Measurements from ENCODE around the gene ANO2. TPM values are rescaled to one million over a fixed set of nuclear protein-coding genes. Genes with fewer than 3 reads are reported as not detected.
"Not testable (repeated sequence)": the region's sequence is repeated elsewhere in the genome, so short reads cannot be mapped to it uniquely, and the experiment has no call there.

The ANO2 gene
- total and polyA plus RNA-seq, 4 donors = 0.03 to 0.25 (median 0.15) TPM

DNA sequence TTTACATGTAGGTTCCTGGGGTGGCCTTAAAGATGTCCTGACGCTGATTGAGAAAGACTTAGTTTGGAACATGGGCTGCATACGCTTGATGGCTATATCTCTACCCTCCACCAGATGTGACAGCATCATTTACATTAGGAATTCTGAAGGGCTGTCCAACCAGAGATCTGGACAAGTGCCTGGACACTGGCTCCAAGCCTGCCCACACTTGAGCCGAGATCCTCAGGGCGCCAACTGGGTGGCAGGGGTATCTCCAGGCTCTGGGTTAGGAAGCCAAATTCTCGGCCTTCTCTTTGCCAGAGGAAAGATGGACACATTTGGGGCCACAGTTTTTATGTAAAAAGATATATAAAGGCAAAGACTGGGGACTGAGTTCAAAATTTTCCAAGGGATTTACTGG lies 266.9 kb downstream of the ANO2 start:
- Histone ChIP-seq H3K27ac (ENCODE audit: low read depth in 1 of 2, low read length in 2 of 2) (no peak overlapping the region), H3K9ac (ENCODE audit: low read depth in 1 of 2, low read length in 2 of 2) (no peak overlapping the region), H3K9me3 (ENCODE audit: control insufficient read depth in 4 of 4, low read length in 3 of 4) (peaks cover 0 to 2% (median 0%) of the 10 kb centered on the region in 4 donors), H3K4me1 (ENCODE audit: control insufficient read depth in 4 of 4, insufficient read depth in 4 of 4, low read length in 3 of 4) (no peaks in the 10 kb centered on the region), H3K4me3 (ENCODE audit: low read depth in 1 of 3, low read length in 3 of 3) (no peak overlapping the region), H3K27me3 (ENCODE audit: control insufficient read depth in 4 of 4, insufficient read depth in 4 of 4, low read length in 3 of 4) (peaks cover 0 to 12% (median 1%) of the 10 kb centered on the region in 4 donors), H3K36me3 (ENCODE audit: control insufficient read depth in 4 of 4, insufficient read depth in 3 of 4, low read depth in 1 of 4, low read length in 3 of 4) (no peaks in the 10 kb centered on the region)
- DNase-seq (ENCODE audit: low spot score) = no peak
- TF ChIP-seq RAD21 (IDR thresholded peaks at IDR 0.05) = no peak
- TF ChIP-seq FOXA2 (IDR thresholded peaks at IDR 0.05) = no peak
- no peak for TF ChIP-seq HNF4A (conservative IDR thresholded peaks at IDR 0.05)
- no peak for TF ChIP-seq RXRA (IDR thresholded peaks at IDR 0.05)
- no peak for TF ChIP-seq YY1 (IDR thresholded peaks at IDR 0.05)
- no peak for TF ChIP-seq TAF1 (conservative IDR thresholded peaks at IDR 0.05)
- TF ChIP-seq, protein P1, sequence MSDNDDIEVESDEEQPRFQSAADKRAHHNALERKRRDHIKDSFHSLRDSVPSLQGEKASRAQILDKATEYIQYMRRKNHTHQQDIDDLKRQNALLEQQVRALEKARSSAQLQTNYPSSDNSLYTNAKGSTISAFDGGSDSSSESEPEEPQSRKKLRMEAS (IDR thresholded peaks at IDR 0.05) = no peak
- TF ChIP-seq FOXA1 (IDR thresholded peaks at IDR 0.05) = no peak
- no peak for TF ChIP-seq EGR1 (IDR thresholded peaks at IDR 0.05; ENCODE audit: low read depth in 2 of 2)
- TF ChIP-seq JUND (IDR thresholded peaks at IDR 0.05) = no peak
- no peak for TF ChIP-seq NR2F2 (IDR thresholded peaks at IDR 0.05)
- TF ChIP-seq, protein P2, sequence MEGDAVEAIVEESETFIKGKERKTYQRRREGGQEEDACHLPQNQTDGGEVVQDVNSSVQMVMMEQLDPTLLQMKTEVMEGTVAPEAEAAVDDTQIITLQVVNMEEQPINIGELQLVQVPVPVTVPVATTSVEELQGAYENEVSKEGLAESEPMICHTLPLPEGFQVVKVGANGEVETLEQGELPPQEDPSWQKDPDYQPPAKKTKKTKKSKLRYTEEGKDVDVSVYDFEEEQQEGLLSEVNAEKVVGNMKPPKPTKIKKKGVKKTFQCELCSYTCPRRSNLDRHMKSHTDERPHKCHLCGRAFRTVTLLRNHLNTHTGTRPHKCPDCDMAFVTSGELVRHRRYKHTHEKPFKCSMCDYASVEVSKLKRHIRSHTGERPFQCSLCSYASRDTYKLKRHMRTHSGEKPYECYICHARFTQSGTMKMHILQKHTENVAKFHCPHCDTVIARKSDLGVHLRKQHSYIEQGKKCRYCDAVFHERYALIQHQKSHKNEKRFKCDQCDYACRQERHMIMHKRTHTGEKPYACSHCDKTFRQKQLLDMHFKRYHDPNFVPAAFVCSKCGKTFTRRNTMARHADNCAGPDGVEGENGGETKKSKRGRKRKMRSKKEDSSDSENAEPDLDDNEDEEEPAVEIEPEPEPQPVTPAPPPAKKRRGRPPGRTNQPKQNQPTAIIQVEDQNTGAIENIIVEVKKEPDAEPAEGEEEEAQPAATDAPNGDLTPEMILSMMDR (IDR thresholded peaks at IDR 0.05; ENCODE audit: low read depth, low read length, missing input control) = no peak
- TF ChIP-seq, protein P3, sequence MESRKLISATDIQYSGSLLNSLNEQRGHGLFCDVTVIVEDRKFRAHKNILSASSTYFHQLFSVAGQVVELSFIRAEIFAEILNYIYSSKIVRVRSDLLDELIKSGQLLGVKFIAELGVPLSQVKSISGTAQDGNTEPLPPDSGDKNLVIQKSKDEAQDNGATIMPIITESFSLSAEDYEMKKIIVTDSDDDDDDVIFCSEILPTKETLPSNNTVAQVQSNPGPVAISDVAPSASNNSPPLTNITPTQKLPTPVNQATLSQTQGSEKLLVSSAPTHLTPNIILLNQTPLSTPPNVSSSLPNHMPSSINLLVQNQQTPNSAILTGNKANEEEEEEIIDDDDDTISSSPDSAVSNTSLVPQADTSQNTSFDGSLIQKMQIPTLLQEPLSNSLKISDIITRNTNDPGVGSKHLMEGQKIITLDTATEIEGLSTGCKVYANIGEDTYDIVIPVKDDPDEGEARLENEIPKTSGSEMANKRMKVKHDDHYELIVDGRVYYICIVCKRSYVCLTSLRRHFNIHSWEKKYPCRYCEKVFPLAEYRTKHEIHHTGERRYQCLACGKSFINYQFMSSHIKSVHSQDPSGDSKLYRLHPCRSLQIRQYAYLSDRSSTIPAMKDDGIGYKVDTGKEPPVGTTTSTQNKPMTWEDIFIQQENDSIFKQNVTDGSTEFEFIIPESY (IDR thresholded peaks at IDR 0.05) = no peak
- TF ChIP-seq, protein P4, sequence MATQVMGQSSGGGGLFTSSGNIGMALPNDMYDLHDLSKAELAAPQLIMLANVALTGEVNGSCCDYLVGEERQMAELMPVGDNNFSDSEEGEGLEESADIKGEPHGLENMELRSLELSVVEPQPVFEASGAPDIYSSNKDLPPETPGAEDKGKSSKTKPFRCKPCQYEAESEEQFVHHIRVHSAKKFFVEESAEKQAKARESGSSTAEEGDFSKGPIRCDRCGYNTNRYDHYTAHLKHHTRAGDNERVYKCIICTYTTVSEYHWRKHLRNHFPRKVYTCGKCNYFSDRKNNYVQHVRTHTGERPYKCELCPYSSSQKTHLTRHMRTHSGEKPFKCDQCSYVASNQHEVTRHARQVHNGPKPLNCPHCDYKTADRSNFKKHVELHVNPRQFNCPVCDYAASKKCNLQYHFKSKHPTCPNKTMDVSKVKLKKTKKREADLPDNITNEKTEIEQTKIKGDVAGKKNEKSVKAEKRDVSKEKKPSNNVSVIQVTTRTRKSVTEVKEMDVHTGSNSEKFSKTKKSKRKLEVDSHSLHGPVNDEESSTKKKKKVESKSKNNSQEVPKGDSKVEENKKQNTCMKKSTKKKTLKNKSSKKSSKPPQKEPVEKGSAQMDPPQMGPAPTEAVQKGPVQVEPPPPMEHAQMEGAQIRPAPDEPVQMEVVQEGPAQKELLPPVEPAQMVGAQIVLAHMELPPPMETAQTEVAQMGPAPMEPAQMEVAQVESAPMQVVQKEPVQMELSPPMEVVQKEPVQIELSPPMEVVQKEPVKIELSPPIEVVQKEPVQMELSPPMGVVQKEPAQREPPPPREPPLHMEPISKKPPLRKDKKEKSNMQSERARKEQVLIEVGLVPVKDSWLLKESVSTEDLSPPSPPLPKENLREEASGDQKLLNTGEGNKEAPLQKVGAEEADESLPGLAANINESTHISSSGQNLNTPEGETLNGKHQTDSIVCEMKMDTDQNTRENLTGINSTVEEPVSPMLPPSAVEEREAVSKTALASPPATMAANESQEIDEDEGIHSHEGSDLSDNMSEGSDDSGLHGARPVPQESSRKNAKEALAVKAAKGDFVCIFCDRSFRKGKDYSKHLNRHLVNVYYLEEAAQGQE (IDR thresholded peaks at IDR 0.05) = no peak
- no peak for TF ChIP-seq SP1 (IDR thresholded peaks at IDR 0.05)
- 47% methylated on average over 5 of the region's 5 CpGs for WGBS

DNA sequence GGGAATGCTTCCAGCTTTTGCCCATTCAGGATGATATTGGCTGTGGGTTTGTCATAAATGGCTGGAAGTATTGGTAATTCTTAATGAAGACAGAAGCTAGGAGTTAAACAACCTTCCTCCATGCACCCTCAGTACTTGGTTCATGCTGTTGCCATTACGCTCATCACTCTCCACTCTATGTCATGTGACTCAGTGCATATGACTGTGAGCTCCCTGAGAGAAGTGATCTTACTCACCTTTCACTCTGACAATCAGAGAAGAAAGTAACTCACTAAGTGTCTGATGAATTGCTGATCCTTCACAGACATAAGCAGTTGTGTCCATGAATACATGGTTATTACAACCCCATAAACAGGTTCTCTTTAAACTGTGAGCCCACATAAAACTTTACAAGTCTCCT lies 275.4 kb downstream of the ANO2 start:
- H3K4me1 ChIP-seq (ENCODE audit: control insufficient read depth in 4 of 4, insufficient read depth in 4 of 4, low read length in 3 of 4); H3K27me3 ChIP-seq (ENCODE audit: control insufficient read depth in 4 of 4, insufficient read depth in 4 of 4, low read length in 3 of 4); DNase-seq (ENCODE audit: low spot score); H3K36me3 ChIP-seq (ENCODE audit: control insufficient read depth in 4 of 4, insufficient read depth in 3 of 4, low read depth in 1 of 4, low read length in 3 of 4); H3K4me3 ChIP-seq (ENCODE audit: low read depth in 1 of 3, low read length in 3 of 3); H3K9ac ChIP-seq (ENCODE audit: low read depth in 1 of 2, low read length in 2 of 2); H3K27ac ChIP-seq (ENCODE audit: low read depth in 1 of 2, low read length in 2 of 2); H3K9me3 ChIP-seq (ENCODE audit: control insufficient read depth in 4 of 4, low read length in 3 of 4): not testable (repeated sequence)
- 71% methylated on average over 1 of the region's 1 CpG for WGBS

Data from liver (tissue), 9 donors.